GM12874 (cell line): ENCODE data around the gene RCAN2.

ENCODE experiments used
- CTCF ChIP-seq: IDR thresholded peaks from 2 replicates; pipeline ENCODE4 v1.5.1; 2011; ENCODE audit warnings: low read depth, mild to moderate bottlenecking, control low read depth, low read length, moderate library complexity; ENCODE audit not compliant: insufficient read depth

The RCAN2 gene

GRCh38 chr6:46271107-46271506 is 220.1 kb downstream of the RCAN2 start:
- TF ChIP-seq CTCF: no peak

GRCh38 chr6:46270336-46270735 is 220.9 kb downstream of the RCAN2 start:
- no peak for TF ChIP-seq CTCF

GRCh38 chr6:46269447-46270229 is 221.6 kb downstream of the RCAN2 start:
- TF ChIP-seq CTCF: no peak

GRCh38 chr6:46267515-46267914 is 223.7 kb downstream of the RCAN2 start:
- no peak for TF ChIP-seq CTCF

GRCh38 chr6:46265373-46265772 is 225.9 kb downstream of the RCAN2 start:
- no peak for TF ChIP-seq CTCF

- no peak for TF ChIP-seq CTCF
Measured at GRCh38 chr6:46263707-46264086, 227.6 kb downstream of the RCAN2 start.

GRCh38 chr6:46262928-46263706 is 228.1 kb downstream of the RCAN2 start:
- TF ChIP-seq CTCF: no peak
